ENCODE results near the gene ARPC1A. TPM values are rescaled to one million over a fixed set of nuclear protein-coding genes. Genes with fewer than 3 reads are reported as not detected.
A peak's percentile ranks its signal among the peaks of the same experiment; 100 is the strongest.
"Not testable (repeated sequence)": the region's sequence is repeated elsewhere in the genome, so short reads cannot be mapped to it uniquely, and the experiment has no call there.

ARPC1A gene
- total RNA-seq, 3 donors from 2014 or later: 113 to 122 (median 117) TPM

DNA sequence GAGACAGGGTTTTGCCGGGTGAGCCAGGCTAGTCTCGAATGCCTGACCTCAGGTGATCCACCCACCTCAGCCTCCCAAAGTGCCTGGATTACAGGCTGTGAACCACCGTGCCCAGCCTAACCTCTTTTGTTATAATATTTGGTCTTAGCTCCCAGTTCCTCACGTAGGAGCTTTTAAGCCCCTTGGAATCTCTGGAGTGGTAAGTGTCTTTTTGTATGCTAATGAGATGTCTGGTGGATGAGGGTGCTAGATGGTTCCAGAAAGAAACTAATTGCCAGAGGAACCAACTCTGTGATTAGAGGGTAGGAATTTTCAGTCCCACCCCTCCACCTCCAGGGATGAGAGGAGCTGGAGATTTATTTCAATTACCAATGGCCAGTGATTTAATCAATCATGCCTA, 5.3 kb upstream of the ARPC1A start:
- H3K36me3 ChIP-seq: no peaks in the 10 kb centered on the region
- H3K27ac ChIP-seq: no peak overlapping the region
- H3K4me1 ChIP-seq: no peaks in the 10 kb centered on the region
- no peaks in the 10 kb centered on the region for H3K27me3 ChIP-seq
- intact Hi-C loops (cut with DNase I; ENCODE audit: low total_unique reads): no loop called here
- H3K9me3 ChIP-seq: no peaks in the 10 kb centered on the region
- TF ChIP-seq, protein P1, sequence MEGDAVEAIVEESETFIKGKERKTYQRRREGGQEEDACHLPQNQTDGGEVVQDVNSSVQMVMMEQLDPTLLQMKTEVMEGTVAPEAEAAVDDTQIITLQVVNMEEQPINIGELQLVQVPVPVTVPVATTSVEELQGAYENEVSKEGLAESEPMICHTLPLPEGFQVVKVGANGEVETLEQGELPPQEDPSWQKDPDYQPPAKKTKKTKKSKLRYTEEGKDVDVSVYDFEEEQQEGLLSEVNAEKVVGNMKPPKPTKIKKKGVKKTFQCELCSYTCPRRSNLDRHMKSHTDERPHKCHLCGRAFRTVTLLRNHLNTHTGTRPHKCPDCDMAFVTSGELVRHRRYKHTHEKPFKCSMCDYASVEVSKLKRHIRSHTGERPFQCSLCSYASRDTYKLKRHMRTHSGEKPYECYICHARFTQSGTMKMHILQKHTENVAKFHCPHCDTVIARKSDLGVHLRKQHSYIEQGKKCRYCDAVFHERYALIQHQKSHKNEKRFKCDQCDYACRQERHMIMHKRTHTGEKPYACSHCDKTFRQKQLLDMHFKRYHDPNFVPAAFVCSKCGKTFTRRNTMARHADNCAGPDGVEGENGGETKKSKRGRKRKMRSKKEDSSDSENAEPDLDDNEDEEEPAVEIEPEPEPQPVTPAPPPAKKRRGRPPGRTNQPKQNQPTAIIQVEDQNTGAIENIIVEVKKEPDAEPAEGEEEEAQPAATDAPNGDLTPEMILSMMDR (IDR thresholded peaks at IDR 0.05): no peak
- no peak for TF ChIP-seq POLR2A (IDR thresholded peaks at IDR 0.05)
- no peak for TF ChIP-seq POLR2AphosphoS5 (IDR thresholded peaks at IDR 0.05)
- DNase-seq (ENCODE audit: low spot score in 2 of 2): no peak
- no peak overlapping the region for H3K4me3 ChIP-seq

DNA sequence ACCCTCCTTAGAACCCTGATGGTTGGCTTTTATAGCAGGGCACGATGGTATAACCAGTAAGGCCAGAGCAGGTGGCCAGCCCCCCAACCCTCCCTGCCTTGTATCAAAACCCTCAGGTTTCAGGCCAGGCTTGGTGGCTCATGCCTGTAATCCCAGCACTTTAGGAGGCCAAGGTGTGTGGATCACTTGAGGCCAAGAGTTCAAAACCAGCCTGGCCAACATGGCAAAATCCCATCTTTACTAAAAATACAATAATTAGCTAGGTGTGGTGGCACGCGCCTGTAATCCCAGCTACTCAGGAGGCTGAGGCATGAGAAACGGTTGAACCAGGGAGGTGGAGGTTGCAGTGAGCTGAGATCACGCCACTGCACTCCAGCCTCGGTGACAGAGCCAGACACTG, 3.0 kb upstream of the ARPC1A start:
- H3K4me1 ChIP-seq; DNase-seq (ENCODE audit: low spot score in 2 of 2); intact Hi-C loops (cut with DNase I; ENCODE audit: low total_unique reads); H3K36me3 ChIP-seq; H3K9me3 ChIP-seq; H3K27me3 ChIP-seq; H3K27ac ChIP-seq; H3K4me3 ChIP-seq: not testable (repeated sequence)

DNA sequence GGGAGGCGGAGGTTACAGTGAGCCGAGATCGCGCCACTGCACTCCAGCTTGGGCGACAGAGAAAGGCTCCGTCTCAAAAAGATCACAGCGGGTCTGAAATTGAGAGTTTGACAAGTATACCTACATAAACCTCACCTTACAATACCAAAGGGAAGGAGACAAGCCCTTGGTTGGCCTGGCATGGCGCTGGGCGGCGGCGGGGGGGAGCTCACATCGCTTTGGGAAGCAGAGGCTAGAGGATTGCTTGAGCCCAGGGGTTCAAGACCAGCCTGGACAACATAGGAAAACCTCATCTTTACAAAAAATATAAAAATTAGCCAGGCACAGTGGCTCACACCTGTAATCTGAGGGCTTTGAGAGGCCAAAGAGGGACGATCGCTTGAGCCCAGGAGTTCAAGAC, 1.1 kb upstream of the ARPC1A start:
- TF ChIP-seq POLR2A (IDR thresholded peaks at IDR 0.05) (no peak), POLR2AphosphoS5 (IDR thresholded peaks at IDR 0.05) (no peak)
- TF ChIP-seq, protein P1 (IDR thresholded peaks at IDR 0.05): no peak
- H3K36me3 ChIP-seq: no peaks in the 10 kb centered on the region
- H3K9me3 ChIP-seq: no peaks in the 10 kb centered on the region
- intact Hi-C loops (cut with DNase I; ENCODE audit: low total_unique reads): no loop called here
- peak overlapping the region in 2 of 3 donors; percentile 82 to 100 for H3K4me3 ChIP-seq
- no peak for DNase-seq (ENCODE audit: low spot score in 2 of 2)
- H3K27me3 ChIP-seq: no peaks in the 10 kb centered on the region
- H3K27ac ChIP-seq: no peak overlapping the region
- peaks cover 0 to 4% of the 10 kb centered on the region in 2 donors for H3K4me1 ChIP-seq

DNA sequence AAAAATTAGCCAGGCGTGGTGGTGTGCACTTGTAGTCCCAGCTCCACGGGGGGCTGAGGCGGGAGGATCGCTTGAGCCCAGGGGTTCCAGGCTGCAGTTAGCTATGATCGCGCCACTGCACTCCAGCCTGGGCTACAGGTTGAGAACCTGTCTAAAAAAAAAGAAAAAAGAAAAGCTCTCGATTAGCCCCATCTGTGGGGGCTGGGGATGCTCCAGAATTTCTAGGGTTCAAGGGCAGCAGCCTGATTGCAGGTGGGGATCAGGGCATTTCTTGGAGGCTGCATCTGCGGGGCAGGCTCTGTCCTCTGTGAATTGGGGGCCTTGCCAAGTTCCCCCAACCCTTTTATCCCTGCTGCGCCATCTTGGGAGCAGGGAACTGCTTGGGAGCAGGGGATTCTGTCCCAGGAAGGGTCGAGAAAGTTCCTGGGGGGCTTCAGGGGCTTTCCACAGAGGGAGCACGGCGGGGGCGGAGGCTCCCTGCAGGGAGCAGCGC, 651 bp upstream of the ARPC1A start:
- intact Hi-C loops (cut with DNase I; ENCODE audit: low total_unique reads): no loop called here
- no peaks in the 10 kb centered on the region for H3K27me3 ChIP-seq
- H3K27ac ChIP-seq: peak overlapping the region; percentile 81 to 86
- H3K4me1 ChIP-seq: peaks cover 0 to 8% of the 10 kb centered on the region in 2 donors
- no peaks in the 10 kb centered on the region for H3K36me3 ChIP-seq
- no peak for TF ChIP-seq POLR2A (IDR thresholded peaks at IDR 0.05)
- no peak for TF ChIP-seq POLR2AphosphoS5 (IDR thresholded peaks at IDR 0.05)
- TF ChIP-seq, protein P1 (IDR thresholded peaks at IDR 0.05): no peak
- no peaks in the 10 kb centered on the region for H3K9me3 ChIP-seq
- no peak for DNase-seq (ENCODE audit: low spot score in 2 of 2)
- H3K4me3 ChIP-seq: peak overlapping the region; percentile 82 to 100 (median 99)

DNA sequence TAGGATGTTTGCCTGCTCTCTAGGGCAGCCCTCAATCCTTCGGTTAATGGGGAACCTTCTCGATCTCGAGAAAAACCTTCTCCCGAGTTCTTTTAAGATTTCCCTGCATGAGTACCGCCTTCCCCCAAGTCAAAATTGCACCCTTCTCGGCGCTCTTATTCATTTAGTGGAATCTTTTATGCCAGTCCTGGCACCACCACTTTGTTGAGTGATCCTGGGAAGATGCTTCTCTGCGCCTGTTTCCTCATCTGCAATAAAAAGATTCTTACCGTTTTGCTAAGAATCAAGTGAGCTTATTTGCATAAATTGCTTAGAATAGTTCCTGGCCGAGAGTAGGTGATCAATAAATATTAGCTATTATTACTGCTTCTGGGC, 697 bp downstream of the ARPC1A start:
- intact Hi-C loops (cut with DNase I; ENCODE audit: low total_unique reads): no loop called here
- no peak for DNase-seq (ENCODE audit: low spot score in 2 of 2)
- Histone ChIP-seq H3K9me3 (no peaks in the 10 kb centered on the region), H3K4me1 (peaks cover 0 to 8% of the 10 kb centered on the region in 2 donors), H3K27ac (peak overlapping the region; percentile 81 to 86), H3K27me3 (no peaks in the 10 kb centered on the region), H3K4me3 (peak overlapping the region; percentile 82 to 100 (median 99)), H3K36me3 (no peaks in the 10 kb centered on the region)
- TF ChIP-seq, protein P1 (IDR thresholded peaks at IDR 0.05): no peak
- TF ChIP-seq POLR2A (IDR thresholded peaks at IDR 0.05) (no peak), POLR2AphosphoS5 (IDR thresholded peaks at IDR 0.05) (no peak)

DNA sequence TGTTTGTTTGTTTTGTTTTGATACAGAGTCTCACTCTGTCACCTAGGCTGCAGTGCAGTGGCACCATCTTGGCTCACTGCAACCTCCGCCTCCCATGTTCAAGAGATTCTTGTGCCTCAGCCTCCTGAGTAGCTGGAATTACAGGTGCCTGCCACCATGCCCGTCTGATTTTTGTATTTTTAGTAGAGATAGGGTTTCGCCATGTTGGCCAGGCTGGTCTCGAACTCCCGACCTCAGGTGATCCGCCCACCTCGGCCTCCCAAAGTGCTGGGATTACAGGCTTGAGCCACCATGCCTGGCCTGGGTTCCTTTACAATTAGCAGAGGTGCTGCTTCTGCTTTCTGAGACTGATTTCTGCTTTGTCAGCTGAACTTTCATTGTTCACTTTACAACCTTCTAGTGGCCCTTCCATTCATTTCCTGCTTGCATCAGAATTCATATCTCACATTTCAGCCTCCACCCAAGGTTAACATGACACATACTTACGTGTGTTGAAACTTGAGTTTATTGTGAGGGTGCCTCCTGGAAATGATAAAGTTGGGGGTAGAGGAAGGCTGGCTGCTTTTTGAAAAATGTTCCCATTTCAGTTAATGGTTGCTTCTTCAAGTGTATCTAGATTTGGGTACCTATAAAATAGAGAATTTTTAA, 4.7 kb downstream of the ARPC1A start:
- H3K4me1 ChIP-seq; H3K27me3 ChIP-seq; intact Hi-C loops (cut with DNase I; ENCODE audit: low total_unique reads); H3K36me3 ChIP-seq; DNase-seq (ENCODE audit: low spot score in 2 of 2); H3K4me3 ChIP-seq; H3K27ac ChIP-seq; H3K9me3 ChIP-seq: not testable (repeated sequence)
